HEK293 (cell line): Measurements from ENCODE around the gene ATP8A2.

ENCODE experiments used
- CTCF ChIA-PET: fragments of 350-600 bp; formaldehyde crosslinking; extraction: SDS; loops from one replicate; lab custom pipeline; 2021; ENCODE audit warnings: antibody characterized with exemption; lab: Yijun Ruan, JAX
- POLR2A ChIA-PET: fragments of 300-600 bp; formaldehyde crosslinking; extraction: SDS; loops from one replicate; lab custom pipeline; 2020; ENCODE audit warnings: antibody characterized with exemption, inconsistent platforms; lab: Yijun Ruan, JAX
- H3K27ac ChIP-seq: fragments of 200-500 bp; sonication (Bioruptor generic); 2 replicates; pipeline ENCODE4 v1.5.1; 2014; ENCODE audit warnings: low read depth, low read length, control low read depth, inconsistent platforms; ENCODE audit errors: extremely low read depth
- H3K36me3 ChIP-seq, 2 experiments: fragments of 200-500 bp in 1 of 2; sonication (Bioruptor generic) in 1 of 2; 1 replicate in 1 of 2; 2 replicates in 1 of 2; pipeline ENCODE4 v1.5.1; 2014 to 2017; ENCODE audit warnings: inconsistent platforms in 2 of 2, low read length in 2 of 2; ENCODE audit not compliant: control insufficient read depth in 2 of 2, insufficient read depth in 1 of 2
- H3K4me1 ChIP-seq: fragments of 200-500 bp; sonication (Bioruptor generic); 2 replicates; pipeline ENCODE4 v1.5.1; 2014; ENCODE audit warnings: mild to moderate bottlenecking, low read length, inconsistent platforms; ENCODE audit not compliant: control insufficient read depth, insufficient read depth
- H3K4me3 ChIP-seq: 2 replicates; pipeline ENCODE4 v1.5.1; 2011; ENCODE audit warnings: low read depth, mild to moderate bottlenecking, control low read depth, low read length, moderate library complexity
- H3K9me3 ChIP-seq: fragments of 200-500 bp; sonication (Bioruptor generic); 2 replicates; pipeline ENCODE4 v1.5.1; 2014; ENCODE audit warnings: low read depth, low read length, inconsistent platforms; ENCODE audit not compliant: control insufficient read depth, insufficient read depth
- GLIS1 ChIP-seq: fragments of 450-650 bp; formaldehyde crosslinking; IDR thresholded peaks from 2 replicates; pipeline ENCODE4 v1.5.1; 2016; ENCODE audit warnings: missing biosample characterization, missing genetic modification characterization
- KLF1 ChIP-seq: fragments of 450-650 bp; formaldehyde crosslinking; IDR thresholded peaks from 2 replicates; pipeline ENCODE4 v1.5.1; 2016; ENCODE audit warnings: missing biosample characterization, missing genetic modification characterization
- KLF8 ChIP-seq: fragments of 450-650 bp; formaldehyde crosslinking; IDR thresholded peaks from 2 replicates; pipeline ENCODE4 v1.5.1; 2016; ENCODE audit warnings: missing biosample characterization, missing genetic modification characterization
- PRDM1 ChIP-seq: fragments of 450-650 bp; formaldehyde crosslinking; IDR thresholded peaks from 2 replicates; pipeline ENCODE4; 2016; ENCODE audit warnings: missing biosample characterization, missing genetic modification characterization
- ZBTB21 ChIP-seq: fragments of 450-650 bp; formaldehyde crosslinking; IDR thresholded peaks from 2 replicates; pipeline ENCODE4 v1.5.1; 2017; ENCODE audit warnings: missing biosample characterization, missing genetic modification characterization
- ZNF112 ChIP-seq: fragments of 450-650 bp; formaldehyde crosslinking; IDR thresholded peaks from 2 replicates; pipeline ENCODE4 v1.5.0; 2017; ENCODE audit warnings: missing biosample characterization, missing genetic modification characterization
- ZNF114 ChIP-seq: fragments of 450-650 bp; formaldehyde crosslinking; IDR thresholded peaks from 2 replicates; pipeline ENCODE4 v1.5.0; 2017; ENCODE audit warnings: missing biosample characterization, missing genetic modification characterization
- ZNF169 ChIP-seq: fragments of 450-650 bp; formaldehyde crosslinking; IDR thresholded peaks from 2 replicates; pipeline ENCODE4 v1.5.1; 2016; ENCODE audit warnings: missing biosample characterization, missing genetic modification characterization
- ZNF175 ChIP-seq: fragments of 450-650 bp; formaldehyde crosslinking; IDR thresholded peaks from 2 replicates; pipeline ENCODE4 v1.5.1; 2016; ENCODE audit warnings: missing biosample characterization, missing genetic modification characterization
- ZNF274 ChIP-seq, 2 experiments: fragments of 200-500 bp in 1 of 2; fragments of 450-650 bp in 1 of 2; sonication (Bioruptor generic) in 1 of 2; formaldehyde crosslinking in 1 of 2; IDR thresholded peaks; 2 replicates each; pipeline versions ENCODE4 v1.5.1 to v1.6.1; 2014 to 2016; ENCODE audit warnings: borderline replicate concordance in 1 of 2, inconsistent platforms in 1 of 2, low read length in 1 of 2, missing biosample characterization in 1 of 2, missing genetic modification characterization in 1 of 2
- ZNF394 ChIP-seq: fragments of 450-650 bp; formaldehyde crosslinking; IDR thresholded peaks from 2 replicates; pipeline ENCODE4 v1.5.1; 2016; ENCODE audit warnings: missing biosample characterization, missing genetic modification characterization, mild to moderate bottlenecking, moderate library complexity, borderline replicate concordance
- ZNF473 ChIP-seq: fragments of 450-650 bp; formaldehyde crosslinking; IDR thresholded peaks from 2 replicates; pipeline ENCODE4 v1.5.1; 2017; ENCODE audit warnings: missing biosample characterization, missing genetic modification characterization
- ZNF514 ChIP-seq: fragments of 450-650 bp; formaldehyde crosslinking; IDR thresholded peaks from 2 replicates; pipeline ENCODE4 v1.5.1; 2016; ENCODE audit warnings: missing biosample characterization, missing genetic modification characterization
- ZNF555 ChIP-seq: fragments of 450-650 bp; formaldehyde crosslinking; conservative IDR thresholded peaks from 2 replicates; pipeline ENCODE4 v1.5.1; 2017; ENCODE audit warnings: missing biosample characterization, mild to moderate bottlenecking, missing genetic modification characterization, inconsistent platforms
- ZNF558 ChIP-seq: fragments of 450-650 bp; formaldehyde crosslinking; IDR thresholded peaks from 2 replicates; pipeline ENCODE4 v1.5.1; 2016; ENCODE audit warnings: missing biosample characterization, missing genetic modification characterization
- ZNF768 ChIP-seq: fragments of 450-650 bp; formaldehyde crosslinking; IDR thresholded peaks from 2 replicates; pipeline ENCODE4 v1.5.1; 2018; ENCODE audit warnings: missing biosample characterization, mild to moderate bottlenecking, missing genetic modification characterization
- TF ChIP-seq, protein P1 (sequence below): sonication (generic); formaldehyde crosslinking; IDR thresholded peaks from 2 replicates; pipeline ENCODE4 v1.8.1; 2022; ENCODE audit warnings: mild to moderate bottlenecking, moderate library complexity, missing genetic modification reagents
- TF ChIP-seq, protein P2 (sequence below): fragments of 450-650 bp; formaldehyde crosslinking; IDR thresholded peaks from 2 replicates; pipeline ENCODE4 v1.5.1; 2017; ENCODE audit warnings: missing biosample characterization, missing genetic modification characterization
- TF ChIP-seq, protein P3 (sequence below): fragments of 450-650 bp; formaldehyde crosslinking; IDR thresholded peaks from 2 replicates; pipeline ENCODE4 v1.5.1; 2017; ENCODE audit warnings: missing biosample characterization, missing genetic modification characterization
- TF ChIP-seq, protein P4 (sequence below): fragments of 450-650 bp; formaldehyde crosslinking; IDR thresholded peaks from 2 replicates; pipeline ENCODE4 v1.5.1; 2016; ENCODE audit warnings: missing biosample characterization, missing genetic modification characterization

Gene ATP8A2

DNA sequence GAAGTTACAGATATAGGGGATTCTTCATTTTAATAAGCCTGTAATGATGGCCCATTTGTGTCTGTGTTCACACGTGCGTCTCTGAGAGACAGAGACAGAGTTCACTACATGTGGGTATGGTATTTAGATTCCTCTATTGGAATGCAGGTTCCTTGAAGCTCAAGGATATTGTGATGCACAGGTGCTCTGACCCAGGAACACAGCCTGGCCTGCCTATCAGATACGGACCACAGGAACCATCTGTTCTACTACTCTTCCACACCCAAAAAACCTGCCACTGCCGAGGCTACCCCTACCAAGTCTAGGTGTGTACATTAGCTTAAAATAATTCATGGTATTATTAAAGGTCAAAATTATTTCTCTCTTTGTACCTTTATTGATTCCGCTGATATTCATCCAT lies 289.2 kb downstream of the ATP8A2 start (continued):
- no peak for TF ChIP-seq ZNF514 (tag by site-specific recombination)
- TF ChIP-seq, protein P1, sequence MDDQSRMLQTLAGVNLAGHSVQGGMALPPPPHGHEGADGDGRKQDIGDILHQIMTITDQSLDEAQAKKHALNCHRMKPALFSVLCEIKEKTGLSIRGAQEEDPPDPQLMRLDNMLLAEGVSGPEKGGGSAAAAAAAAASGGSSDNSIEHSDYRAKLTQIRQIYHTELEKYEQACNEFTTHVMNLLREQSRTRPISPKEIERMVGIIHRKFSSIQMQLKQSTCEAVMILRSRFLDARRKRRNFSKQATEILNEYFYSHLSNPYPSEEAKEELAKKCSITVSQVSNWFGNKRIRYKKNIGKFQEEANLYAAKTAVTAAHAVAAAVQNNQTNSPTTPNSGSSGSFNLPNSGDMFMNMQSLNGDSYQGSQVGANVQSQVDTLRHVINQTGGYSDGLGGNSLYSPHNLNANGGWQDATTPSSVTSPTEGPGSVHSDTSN (CRISPR knock-in tag) = no peak
- no peak for TF ChIP-seq ZNF175 (tag by site-specific recombination)
- no peak for TF ChIP-seq ZNF394 (tag by site-specific recombination)
- TF ChIP-seq ZNF112 (tag by site-specific recombination) = no peak

DNA sequence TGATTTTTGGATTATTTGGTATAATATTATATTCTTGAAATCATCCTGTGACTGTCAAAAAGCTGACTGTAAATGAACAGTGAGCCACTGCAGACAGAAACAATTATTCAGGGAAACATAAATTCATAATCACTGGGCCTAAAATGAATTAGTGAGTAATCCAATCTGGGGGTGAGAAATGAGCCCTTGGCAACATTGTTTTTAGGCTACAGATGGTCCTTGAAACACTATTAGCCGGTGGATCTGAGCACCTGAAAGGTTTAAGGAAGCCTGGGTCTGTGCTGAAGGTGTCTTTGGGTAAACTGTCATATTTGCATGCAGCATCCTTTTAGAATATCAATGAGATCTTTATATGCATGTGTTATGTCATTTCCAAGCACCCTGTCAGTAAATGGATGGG lies 290.7 kb downstream of the ATP8A2 start:
- no peaks in the 10 kb centered on the region for H3K9me3 ChIP-seq
- CTCF ChIA-PET = no interaction called here
- POLR2A ChIA-PET = no interaction called here
- TF ChIP-seq ZNF114 (tag by site-specific recombination) = no peak
- TF ChIP-seq ZBTB21 (tag by site-specific recombination) = no peak
- TF ChIP-seq, protein P2, sequence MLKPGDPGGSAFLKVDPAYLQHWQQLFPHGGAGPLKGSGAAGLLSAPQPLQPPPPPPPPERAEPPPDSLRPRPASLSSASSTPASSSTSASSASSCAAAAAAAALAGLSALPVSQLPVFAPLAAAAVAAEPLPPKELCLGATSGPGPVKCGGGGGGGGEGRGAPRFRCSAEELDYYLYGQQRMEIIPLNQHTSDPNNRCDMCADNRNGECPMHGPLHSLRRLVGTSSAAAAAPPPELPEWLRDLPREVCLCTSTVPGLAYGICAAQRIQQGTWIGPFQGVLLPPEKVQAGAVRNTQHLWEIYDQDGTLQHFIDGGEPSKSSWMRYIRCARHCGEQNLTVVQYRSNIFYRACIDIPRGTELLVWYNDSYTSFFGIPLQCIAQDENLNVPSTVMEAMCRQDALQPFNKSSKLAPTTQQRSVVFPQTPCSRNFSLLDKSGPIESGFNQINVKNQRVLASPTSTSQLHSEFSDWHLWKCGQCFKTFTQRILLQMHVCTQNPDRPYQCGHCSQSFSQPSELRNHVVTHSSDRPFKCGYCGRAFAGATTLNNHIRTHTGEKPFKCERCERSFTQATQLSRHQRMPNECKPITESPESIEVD (tag by site-specific recombination) = no peak
- H3K36me3 ChIP-seq = no peaks in the 10 kb centered on the region
- H3K27ac ChIP-seq = no peak overlapping the region
- H3K4me1 ChIP-seq = peaks cover 6% of the 10 kb centered on the region; the same call in 1 of the 2 replicates
- no peak overlapping the region for H3K4me3 ChIP-seq

DNA sequence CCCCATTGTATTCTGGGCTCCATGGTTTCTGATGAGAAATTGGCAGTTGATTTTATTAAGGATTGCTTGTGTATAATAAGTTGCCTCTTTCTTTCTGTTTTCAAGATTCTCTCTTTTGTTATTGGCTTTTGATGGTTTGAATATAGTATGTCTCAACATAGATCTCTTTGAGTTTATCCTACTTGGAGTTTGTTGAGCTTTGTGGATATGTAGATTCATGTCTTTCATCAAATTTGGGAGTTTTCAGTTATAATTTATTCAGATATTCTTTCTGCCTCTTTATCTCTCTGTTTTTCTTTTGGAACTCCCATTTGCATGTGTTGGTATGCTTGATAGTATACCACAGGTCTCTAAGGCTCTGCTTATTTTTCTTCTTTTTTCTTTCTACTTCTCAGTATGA lies 296.6 kb downstream of the ATP8A2 start:
- Histone ChIP-seq H3K36me3 (no peaks in the 10 kb centered on the region), H3K27ac (no peak overlapping the region), H3K4me3 (no peak overlapping the region), H3K9me3 (no peaks in the 10 kb centered on the region), H3K4me1 (no peaks in the 10 kb centered on the region)
- ChIA-PET POLR2A (no interaction called here), CTCF (interaction anchor here (1.6 kb wide), 1 partner anchor 9 kb away, joined by 6 read pairs; no protein-coding TSS in a partner anchor)
- TF ChIP-seq KLF8 (no peak), ZNF558 (tag by site-specific recombination) (peak; percentile 99)

DNA sequence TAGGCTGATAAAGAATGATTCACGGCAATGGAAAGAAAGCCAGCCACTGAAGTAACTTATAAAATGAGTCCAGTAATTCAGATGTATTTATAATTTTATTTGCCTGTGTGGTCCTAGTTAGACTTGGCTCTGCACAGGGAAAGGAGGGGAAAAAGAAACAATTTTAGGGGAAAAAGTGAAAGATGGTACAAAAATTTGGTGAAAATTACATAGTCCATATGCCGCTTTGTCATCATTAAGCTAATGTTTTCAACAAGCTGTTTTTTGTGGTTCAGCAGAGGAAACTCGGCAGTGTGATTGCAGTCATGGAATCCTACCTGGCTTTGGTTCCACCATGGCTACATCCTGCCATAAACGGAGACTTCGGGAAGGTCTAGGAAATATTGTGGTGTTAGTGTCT lies 301.9 kb downstream of the ATP8A2 start:
- CTCF ChIA-PET = interaction anchor here (0.6 kb wide), 1 partner anchor 228 kb away, joined by 4 read pairs; no protein-coding TSS in a partner anchor

More for the DNA sequence above, 301.9 kb downstream of the ATP8A2 start:
- POLR2A ChIA-PET = no interaction called here
- H3K4me3 ChIP-seq = no peak overlapping the region
- H3K9me3 ChIP-seq = no peaks in the 10 kb centered on the region
- no peak for TF ChIP-seq PRDM1 (tag by site-specific recombination)
- TF ChIP-seq ZNF555 (tag by site-specific recombination) = no peak
- TF ChIP-seq GLIS1 (tag by site-specific recombination) = no peak
- TF ChIP-seq ZNF169 (tag by site-specific recombination) = no peak
- TF ChIP-seq, protein P3, sequence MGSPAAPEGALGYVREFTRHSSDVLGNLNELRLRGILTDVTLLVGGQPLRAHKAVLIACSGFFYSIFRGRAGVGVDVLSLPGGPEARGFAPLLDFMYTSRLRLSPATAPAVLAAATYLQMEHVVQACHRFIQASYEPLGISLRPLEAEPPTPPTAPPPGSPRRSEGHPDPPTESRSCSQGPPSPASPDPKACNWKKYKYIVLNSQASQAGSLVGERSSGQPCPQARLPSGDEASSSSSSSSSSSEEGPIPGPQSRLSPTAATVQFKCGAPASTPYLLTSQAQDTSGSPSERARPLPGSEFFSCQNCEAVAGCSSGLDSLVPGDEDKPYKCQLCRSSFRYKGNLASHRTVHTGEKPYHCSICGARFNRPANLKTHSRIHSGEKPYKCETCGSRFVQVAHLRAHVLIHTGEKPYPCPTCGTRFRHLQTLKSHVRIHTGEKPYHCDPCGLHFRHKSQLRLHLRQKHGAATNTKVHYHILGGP (tag by site-specific recombination) = no peak
- TF ChIP-seq, protein P4, sequence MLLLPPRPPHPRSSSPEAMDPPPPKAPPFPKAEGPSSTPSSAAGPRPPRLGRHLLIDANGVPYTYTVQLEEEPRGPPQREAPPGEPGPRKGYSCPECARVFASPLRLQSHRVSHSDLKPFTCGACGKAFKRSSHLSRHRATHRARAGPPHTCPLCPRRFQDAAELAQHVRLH (tag by site-specific recombination) = no peak
- no peak for TF ChIP-seq ZNF274 (IDR thresholded peaks at IDR 0.05; ENCODE audit: low read length)
- TF ChIP-seq ZNF274 (tag by site-specific recombination; IDR thresholded peaks at IDR 0.05; ENCODE audit: borderline replicate concordance) = no peak
- TF ChIP-seq ZNF768 (tag by site-specific recombination) = no peak
- no peak for TF ChIP-seq ZNF473 (tag by site-specific recombination)
- TF ChIP-seq KLF1 (tag by site-specific recombination) = no peak
- TF ChIP-seq, all 188 proteins: peak for 0
- Histone ChIP-seq H3K27ac (no peak overlapping the region), H3K4me1 (no peaks in the 10 kb centered on the region), H3K36me3 (no peaks in the 10 kb centered on the region)
